Measurements from ENCODE around the gene ARHGAP4. TPM values are rescaled to one million over a fixed set of nuclear protein-coding genes. Genes with fewer than 3 reads are reported as not detected.

The ARHGAP4 gene
- total and polyA plus RNA-seq, 7 donors: 5.1 to 8.0 (median 6.8) TPM

GRCh38 chrX:153905481-153906095, 20.5 kb downstream of the ARHGAP4 start:
- WGBS, 3 donors: 24 to 58% (median 43%) methylated on average over 18 to 32 of the region's 32 CpGs
- H3K4me1 ChIP-seq: no peaks in the 10 kb centered on the region
- intact Hi-C loops (cut with DNase I): no loop called here
- DNase-seq (no peak), ATAC-seq (no peak)
- peaks cover 0 to 40% (median 1%) of the 10 kb centered on the region in 3 donors for H3K27me3 ChIP-seq (ENCODE audit: insufficient read depth in 3 of 3, low read length in 2 of 3)
- peak overlapping the region; percentile 44 for H3K4me3 ChIP-seq
- H3K36me3 ChIP-seq (ENCODE audit: insufficient read depth in 1 of 2, low read depth in 1 of 2): no peaks in the 10 kb centered on the region
- no peaks in the 10 kb centered on the region for H3K9me3 ChIP-seq
- TF ChIP-seq CTCF (IDR thresholded peaks at IDR 0.05): no peak
- H3K27ac ChIP-seq: no peak overlapping the region

- Histone ChIP-seq H3K9me3 (no peaks in the 10 kb centered on the region), H3K27me3 (ENCODE audit: insufficient read depth in 3 of 3, low read length in 2 of 3) (peaks cover 0 to 38% (median 0%) of the 10 kb centered on the region in 3 donors), H3K4me1 (no peaks in the 10 kb centered on the region), H3K27ac (no peak within 1 kb of the TSS), H3K36me3 (ENCODE audit: insufficient read depth in 1 of 2, low read depth in 1 of 2) (no peaks in the 10 kb centered on the region), H3K4me3 (peak within 1 kb of the TSS; percentile 44)
- intact Hi-C loops (cut with DNase I): no loop called here
- DNase-seq (no peak), ATAC-seq (peak in 3 of 4 donors; percentile 12 to 42 (median 12))
- WGBS, 3 donors: 27 to 57% (median 56%) methylated on average over 12 to 26 of the region's 26 CpGs
- TF ChIP-seq CTCF (IDR thresholded peaks at IDR 0.05): no peak
Observed at GRCh38 chrX:153903991-153904957, 21.8 kb downstream of the ARHGAP4 start, which contains the start of gene AVPR2. Gene AVPR2 (plus strand): TSS chrX:153904673. CDS start chrX:153905146, 473 bp downstream.

GRCh38 chrX:153903238-153903980, 22.7 kb downstream of the ARHGAP4 start:
- no peak overlapping the region for H3K27ac ChIP-seq
- no peaks in the 10 kb centered on the region for H3K4me1 ChIP-seq
- no peak for DNase-seq
- no peak for TF ChIP-seq CTCF (IDR thresholded peaks at IDR 0.05)
- WGBS, 3 donors: 48 to 62% (median 53%) methylated on average over 11 to 18 of the region's 18 CpGs
- intact Hi-C loops (cut with DNase I): no loop called here
- H3K9me3 ChIP-seq: no peaks in the 10 kb centered on the region
- no peaks in the 10 kb centered on the region for H3K36me3 ChIP-seq (ENCODE audit: insufficient read depth in 1 of 2, low read depth in 1 of 2)
- H3K4me3 ChIP-seq: no peak overlapping the region
- peaks cover 0 to 33% (median 0%) of the 10 kb centered on the region in 3 donors for H3K27me3 ChIP-seq (ENCODE audit: insufficient read depth in 3 of 3, low read length in 2 of 3)
- peak in 1 of 4 donors; percentile 29 for ATAC-seq

GRCh38 chrX:153902385-153902784, 23.7 kb downstream of the ARHGAP4 start:
- Histone ChIP-seq H3K4me1 (no peaks in the 10 kb centered on the region), H3K36me3 (ENCODE audit: insufficient read depth in 1 of 2, low read depth in 1 of 2) (no peaks in the 10 kb centered on the region), H3K9me3 (no peaks in the 10 kb centered on the region), H3K27ac (no peak overlapping the region), H3K27me3 (ENCODE audit: insufficient read depth in 3 of 3, low read length in 2 of 3) (peaks cover 0 to 33% (median 0%) of the 10 kb centered on the region in 3 donors), H3K4me3 (no peak overlapping the region)
- 50 to 68% (median 61%) methylated on average over 9 to 10 of the region's 10 CpGs for WGBS, 3 donors
- ATAC-seq (no peak), DNase-seq (no peak)
- intact Hi-C loops (cut with DNase I): no loop called here
- TF ChIP-seq CTCF (IDR thresholded peaks at IDR 0.05): no peak
